ENCODE data around the gene PHF13. TPM values are rescaled to one million over a fixed set of nuclear protein-coding genes. Genes with fewer than 3 reads are reported as not detected.

The PHF13 gene
- total RNA-seq, 1 experiment from 2014 or later = 20.9 TPM

GRCh38 chr1:6603238-6603914 lies 10.2 kb upstream of the PHF13 start:
- Histone ChIP-seq H3K27me3 (ENCODE audit: insufficient read depth, low read depth) (no peaks in the 10 kb centered on the region), H3K4me2 (peak overlapping the region; percentile 99), H3K9me2 (ENCODE audit: insufficient read depth) (no peaks in the 10 kb centered on the region), H3K9me3 (ENCODE audit: insufficient read depth, low read depth) (no peaks in the 10 kb centered on the region), H3F3A (ENCODE audit: insufficient read depth, low read depth) (peaks cover 2% of the 10 kb centered on the region; the same call in 1 of the 2 replicates), H3K27ac (no peak overlapping the region), H3K36me3 (ENCODE audit: low read depth) (no peaks in the 10 kb centered on the region), H2AFZ (peak overlapping the region; percentile 89), H3K79me2 (ENCODE audit: low read depth) (peaks cover 33% of the 10 kb centered on the region), H3K4me3 (peak overlapping the region; percentile 68), H4K20me1 (ENCODE audit: insufficient read depth) (no peaks in the 10 kb centered on the region), H3K4me1 (replicated peaks; ENCODE audit: insufficient read depth) (no peaks in the 10 kb centered on the region)
- ChIA-PET POLR2A (ENCODE audit: unreplicated experiment) (interaction anchor here (0.5 to 0.6 kb wide), 3 partner anchors 20 to 163 kb away, joined by 3 read pairs; no protein-coding TSS in a partner anchor), CTCF (interaction anchor here (0.6 kb wide), 1 partner anchor 309 kb away, joined by 3 read pairs; no protein-coding TSS in a partner anchor)
- TF ChIP-seq, protein P1, sequence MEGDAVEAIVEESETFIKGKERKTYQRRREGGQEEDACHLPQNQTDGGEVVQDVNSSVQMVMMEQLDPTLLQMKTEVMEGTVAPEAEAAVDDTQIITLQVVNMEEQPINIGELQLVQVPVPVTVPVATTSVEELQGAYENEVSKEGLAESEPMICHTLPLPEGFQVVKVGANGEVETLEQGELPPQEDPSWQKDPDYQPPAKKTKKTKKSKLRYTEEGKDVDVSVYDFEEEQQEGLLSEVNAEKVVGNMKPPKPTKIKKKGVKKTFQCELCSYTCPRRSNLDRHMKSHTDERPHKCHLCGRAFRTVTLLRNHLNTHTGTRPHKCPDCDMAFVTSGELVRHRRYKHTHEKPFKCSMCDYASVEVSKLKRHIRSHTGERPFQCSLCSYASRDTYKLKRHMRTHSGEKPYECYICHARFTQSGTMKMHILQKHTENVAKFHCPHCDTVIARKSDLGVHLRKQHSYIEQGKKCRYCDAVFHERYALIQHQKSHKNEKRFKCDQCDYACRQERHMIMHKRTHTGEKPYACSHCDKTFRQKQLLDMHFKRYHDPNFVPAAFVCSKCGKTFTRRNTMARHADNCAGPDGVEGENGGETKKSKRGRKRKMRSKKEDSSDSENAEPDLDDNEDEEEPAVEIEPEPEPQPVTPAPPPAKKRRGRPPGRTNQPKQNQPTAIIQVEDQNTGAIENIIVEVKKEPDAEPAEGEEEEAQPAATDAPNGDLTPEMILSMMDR (conservative IDR thresholded peaks at IDR 0.05) = no peak
- TF ChIP-seq EZH2 (IDR thresholded peaks at IDR 0.05; ENCODE audit: low read depth) = no peak
- BruUV-seq (replicated peaks) = TSS peak; percentile 49
- peak; percentile 45 to 49 for DNase-seq
- intact Hi-C loops (cut with micrococcal nuclease; ENCODE audit: unreplicated experiment) = loop anchor here (5.0 kb wide), 1 partner anchor 111 kb away; the partner anchor contains the start of gene PLEKHG5

DNA sequence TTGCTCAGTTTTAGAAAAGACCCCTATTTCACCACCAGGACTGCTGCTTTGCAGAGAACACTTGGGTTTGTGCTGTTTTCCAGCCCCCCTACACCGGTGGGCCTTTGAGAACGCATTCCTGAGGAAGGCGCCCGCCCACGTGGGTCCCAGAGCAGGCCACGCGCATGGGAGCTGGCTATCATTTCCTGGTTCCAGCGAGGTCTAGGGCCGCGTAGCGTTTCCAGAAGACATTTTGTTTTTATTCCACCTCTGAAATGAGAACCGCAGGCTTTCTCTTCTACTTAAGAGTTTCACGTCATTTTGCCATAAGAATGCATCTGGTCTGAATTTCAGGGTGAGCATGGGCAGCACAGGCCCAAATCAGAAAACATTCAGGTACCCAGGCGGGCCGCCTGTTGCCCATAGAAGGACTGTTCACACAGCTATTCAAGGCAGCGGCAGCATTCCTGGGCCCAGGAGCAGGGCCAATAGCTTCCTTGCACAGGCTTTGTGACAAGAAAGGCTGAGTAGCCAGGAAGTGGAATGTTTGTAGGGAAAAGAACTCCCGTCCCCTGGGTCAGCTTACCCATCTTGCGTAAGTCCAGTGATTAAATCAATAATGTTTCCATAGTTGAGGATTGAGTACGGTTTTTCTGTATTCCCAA lies 9.5 kb upstream of the PHF13 start:
- no peak overlapping the region for H3K4me3 ChIP-seq
- BruUV-seq (replicated peaks) = no TSS peak
- POLR2A ChIA-PET (ENCODE audit: unreplicated experiment) = interaction anchor here (0.5 to 0.6 kb wide), 3 partner anchors 19 to 164 kb away, joined by 3 read pairs; no protein-coding TSS in a partner anchor

More for the DNA sequence above, 9.5 kb upstream of the PHF13 start:
- no peak overlapping the region for H3K27ac ChIP-seq
- TF ChIP-seq, protein P1 (conservative IDR thresholded peaks at IDR 0.05) = no peak
- TF ChIP-seq EZH2 (IDR thresholded peaks at IDR 0.05; ENCODE audit: low read depth) = no peak
- H3K9me3 ChIP-seq (ENCODE audit: insufficient read depth, low read depth) = no peaks in the 10 kb centered on the region
- CTCF ChIA-PET = interaction anchor here (0.6 to 1.0 kb wide), 2 partner anchors 50 to 310 kb away, joined by 3 read pairs; partner anchors contain the start of gene NOL9
- H3K9me2 ChIP-seq (ENCODE audit: insufficient read depth) = no peaks in the 10 kb centered on the region
- no peak overlapping the region for H2AFZ ChIP-seq
- no peaks in the 10 kb centered on the region for H3K4me1 ChIP-seq (replicated peaks; ENCODE audit: insufficient read depth)
- H3K4me2 ChIP-seq = peak overlapping the region; percentile 99
- no peaks in the 10 kb centered on the region for H4K20me1 ChIP-seq (ENCODE audit: insufficient read depth)
- peak in 1 of 2 experiments; percentile 47 for DNase-seq
- no peaks in the 10 kb centered on the region for H3K27me3 ChIP-seq (ENCODE audit: insufficient read depth, low read depth)
- intact Hi-C loops (cut with micrococcal nuclease; ENCODE audit: unreplicated experiment) = loop anchor here (5.0 kb wide), 1 partner anchor 112 kb away; the partner anchor contains the start of gene PLEKHG5
- peaks cover 26% of the 10 kb centered on the region for H3K79me2 ChIP-seq (ENCODE audit: low read depth)
- no peaks in the 10 kb centered on the region for H3K36me3 ChIP-seq (ENCODE audit: low read depth)
- H3F3A ChIP-seq (ENCODE audit: insufficient read depth, low read depth) = peaks cover 2% of the 10 kb centered on the region; the same call in 1 of the 2 replicates
